8988T (cell line): ENCODE results near the gene PLEKHN1.
"Not testable (repeated sequence)": the region's sequence is repeated elsewhere in the genome, so short reads cannot be mapped to it uniquely, and the experiment has no call there.

Source experiments
- DNase-seq: peaks from one replicate; pipeline ENCODE4 v3.0.0; 2011

The PLEKHN1 gene

GRCh38 chr1:995665-996633 is 29.7 kb downstream of the PLEKHN1 start:
- DNase-seq = no peak

GRCh38 chr1:996851-997712 is 30.8 kb downstream of the PLEKHN1 start:
- DNase-seq = peak; percentile 18

- no peak for DNase-seq
Observed at GRCh38 chr1:997713-997992, 31.4 kb downstream of the PLEKHN1 start.

GRCh38 chr1:997993-998744 is 31.9 kb downstream of the PLEKHN1 start:
- no peak for DNase-seq

GRCh38 chr1:998745-998994 is 32.4 kb downstream of the PLEKHN1 start:
- no peak for DNase-seq

- no peak for DNase-seq
Observed at GRCh38 chr1:998995-999724, 32.9 kb downstream of the PLEKHN1 start.

- peak; percentile 60 for DNase-seq
Observed at GRCh38 chr1:999725-1000356, 33.6 kb downstream of the PLEKHN1 start, which contains the start of gene HES4. HES4 (minus strand) TSS chr1:1000097; CDS start chr1:999973, 124 bp downstream.

- DNase-seq = peak; percentile 85
Observed at GRCh38 chr1:1000357-1001056, 34.2 kb downstream of the PLEKHN1 start.

- peak; percentile 10 for DNase-seq
Observed at GRCh38 chr1:1001057-1001783, 34.9 kb downstream of the PLEKHN1 start.

GRCh38 chr1:1003618-1004419 is 37.5 kb downstream of the PLEKHN1 start:
- no peak for DNase-seq

- no peak for DNase-seq
Observed at GRCh38 chr1:1004420-1004779, 38.1 kb downstream of the PLEKHN1 start.

- no peak for DNase-seq
Observed at GRCh38 chr1:1004780-1005697, 38.8 kb downstream of the PLEKHN1 start.

- DNase-seq = no peak
Observed at GRCh38 chr1:1005774-1006304, 39.6 kb downstream of the PLEKHN1 start.

- DNase-seq = no peak
Observed at GRCh38 chr1:1006305-1007159, 40.2 kb downstream of the PLEKHN1 start.

- DNase-seq = not testable (repeated sequence)
Observed at GRCh38 chr1:1010131-1010530, 43.8 kb downstream of the PLEKHN1 start.

GRCh38 chr1:1011396-1011949 is 45.2 kb downstream of the PLEKHN1 start:
- no peak for DNase-seq

GRCh38 chr1:1012736-1013104 is 46.4 kb downstream of the PLEKHN1 start:
- DNase-seq = not testable (repeated sequence)
